ENCODE results near the gene TNFSF9.
"Not testable (repeated sequence)": the region's sequence is repeated elsewhere in the genome, so short reads cannot be mapped to it uniquely, and the experiment has no call there.

Gene TNFSF9

GRCh38 chr19:6531163-6531955, 533 bp downstream of the TNFSF9 start:
- H3K36me3 ChIP-seq (ENCODE audit: control insufficient read depth, insufficient read depth, low read length), result no peaks in the 10 kb centered on the region
- peaks cover 4% of the 10 kb centered on the region for H3K4me1 ChIP-seq (ENCODE audit: control insufficient read depth, insufficient read depth, low read length)
- H3K27me3 ChIP-seq (ENCODE audit: control insufficient read depth, insufficient read depth, low read length), result peaks cover 16% of the 10 kb centered on the region
- no peak overlapping the region for H3K9ac ChIP-seq (ENCODE audit: low read length)
- no peak overlapping the region for H3K27ac ChIP-seq (ENCODE audit: low read depth, low read length)
- H3K4me3 ChIP-seq (ENCODE audit: low read length), result peak overlapping the region; percentile 73

DNA sequence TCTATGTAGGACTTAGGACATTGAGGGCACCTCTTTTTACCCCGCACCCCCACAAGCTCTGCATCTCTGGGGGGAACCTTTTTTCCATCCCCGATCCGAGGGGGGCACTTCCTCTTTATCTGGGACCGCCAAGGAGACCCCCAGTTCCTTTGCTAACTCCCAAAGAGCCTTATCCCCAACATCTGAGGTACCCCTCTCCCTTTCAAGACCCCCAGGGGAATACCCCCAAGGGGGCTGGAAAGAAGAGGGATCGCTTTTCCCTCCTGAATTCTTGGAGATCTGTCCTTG, 1.1 kb downstream of the TNFSF9 start:
- H3K4me1 ChIP-seq (ENCODE audit: control insufficient read depth, insufficient read depth, low read length), result peaks cover 4% of the 10 kb centered on the region
- H3K27me3 ChIP-seq (ENCODE audit: control insufficient read depth, insufficient read depth, low read length), result peaks cover 16% of the 10 kb centered on the region
- H3K4me3 ChIP-seq (ENCODE audit: low read length), result peak overlapping the region; percentile 73
- no peak overlapping the region for H3K9ac ChIP-seq (ENCODE audit: low read length)
- no peaks in the 10 kb centered on the region for H3K36me3 ChIP-seq (ENCODE audit: control insufficient read depth, insufficient read depth, low read length)
- no peak overlapping the region for H3K27ac ChIP-seq (ENCODE audit: low read depth, low read length)

DNA sequence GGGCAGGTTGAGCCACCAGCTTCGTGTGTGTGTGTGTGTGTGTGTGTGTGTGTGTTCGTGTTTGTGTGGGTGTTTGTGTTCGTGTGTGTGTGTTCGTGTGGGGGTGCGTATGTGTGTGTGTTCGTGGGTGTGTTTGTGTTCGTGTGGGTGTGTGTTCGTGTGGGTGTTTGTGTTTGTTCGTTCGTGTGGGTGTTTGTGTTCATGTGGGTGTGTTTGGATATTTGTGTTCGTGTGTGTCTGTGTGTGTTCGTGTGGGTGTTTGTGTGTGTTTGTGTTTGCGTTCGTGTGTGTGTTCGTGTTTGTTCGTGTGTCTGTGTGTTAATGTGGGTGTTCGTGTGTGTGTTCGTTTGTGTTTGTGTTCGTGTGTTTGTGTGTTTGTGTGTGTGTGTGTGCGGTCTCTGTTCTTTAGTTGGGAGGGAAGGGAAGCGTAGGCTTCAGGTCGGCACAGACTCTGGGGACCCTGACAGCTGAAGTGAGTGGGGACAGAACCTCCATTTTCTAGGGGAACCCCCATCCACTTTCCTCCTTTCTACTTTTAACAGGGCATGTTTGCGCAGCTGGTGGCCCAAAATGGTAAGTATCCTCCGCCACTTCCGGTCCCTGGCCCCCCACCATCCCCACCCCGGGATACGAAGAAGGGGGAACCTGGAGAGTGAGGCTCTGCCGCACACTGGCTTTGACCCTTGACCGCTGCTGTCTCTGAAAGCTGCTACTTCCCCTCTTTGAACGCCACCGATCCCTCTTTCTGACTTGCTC, 1.6 kb downstream of the TNFSF9 start:
- Histone ChIP-seq H3K27me3 (ENCODE audit: control insufficient read depth, insufficient read depth, low read length) (peaks cover 16% of the 10 kb centered on the region), H3K36me3 (ENCODE audit: control insufficient read depth, insufficient read depth, low read length) (no peaks in the 10 kb centered on the region), H3K27ac (ENCODE audit: low read depth, low read length) (no peak overlapping the region), H3K4me1 (ENCODE audit: control insufficient read depth, insufficient read depth, low read length) (peaks cover 4% of the 10 kb centered on the region), H3K4me3 (ENCODE audit: low read length) (no peak overlapping the region), H3K9ac (ENCODE audit: low read length) (no peak overlapping the region)

DNA sequence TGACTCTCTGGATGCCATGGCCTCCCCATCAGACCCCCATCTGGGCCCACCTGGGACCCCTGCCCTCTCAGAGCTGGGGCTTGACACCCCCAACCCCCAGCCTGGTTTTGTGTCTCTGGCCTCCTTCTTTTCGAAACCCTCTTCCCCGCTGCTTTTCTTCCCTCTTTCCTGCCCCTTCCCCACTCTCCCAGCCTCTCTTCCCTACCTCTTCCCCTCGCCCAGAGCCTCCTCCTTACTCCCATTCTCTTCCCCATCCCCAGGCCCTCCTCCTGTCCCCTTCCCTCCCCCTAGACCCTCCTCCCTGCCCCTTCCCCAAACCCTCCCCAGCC, 2.1 kb downstream of the TNFSF9 start:
- no peaks in the 10 kb centered on the region for H3K36me3 ChIP-seq (ENCODE audit: control insufficient read depth, insufficient read depth, low read length)
- peaks cover 4% of the 10 kb centered on the region for H3K4me1 ChIP-seq (ENCODE audit: control insufficient read depth, insufficient read depth, low read length)
- no peak overlapping the region for H3K4me3 ChIP-seq (ENCODE audit: low read length)
- H3K27me3 ChIP-seq (ENCODE audit: control insufficient read depth, insufficient read depth, low read length), result peaks cover 16% of the 10 kb centered on the region
- no peak overlapping the region for H3K9ac ChIP-seq (ENCODE audit: low read length)
- no peak overlapping the region for H3K27ac ChIP-seq (ENCODE audit: low read depth, low read length)

DNA sequence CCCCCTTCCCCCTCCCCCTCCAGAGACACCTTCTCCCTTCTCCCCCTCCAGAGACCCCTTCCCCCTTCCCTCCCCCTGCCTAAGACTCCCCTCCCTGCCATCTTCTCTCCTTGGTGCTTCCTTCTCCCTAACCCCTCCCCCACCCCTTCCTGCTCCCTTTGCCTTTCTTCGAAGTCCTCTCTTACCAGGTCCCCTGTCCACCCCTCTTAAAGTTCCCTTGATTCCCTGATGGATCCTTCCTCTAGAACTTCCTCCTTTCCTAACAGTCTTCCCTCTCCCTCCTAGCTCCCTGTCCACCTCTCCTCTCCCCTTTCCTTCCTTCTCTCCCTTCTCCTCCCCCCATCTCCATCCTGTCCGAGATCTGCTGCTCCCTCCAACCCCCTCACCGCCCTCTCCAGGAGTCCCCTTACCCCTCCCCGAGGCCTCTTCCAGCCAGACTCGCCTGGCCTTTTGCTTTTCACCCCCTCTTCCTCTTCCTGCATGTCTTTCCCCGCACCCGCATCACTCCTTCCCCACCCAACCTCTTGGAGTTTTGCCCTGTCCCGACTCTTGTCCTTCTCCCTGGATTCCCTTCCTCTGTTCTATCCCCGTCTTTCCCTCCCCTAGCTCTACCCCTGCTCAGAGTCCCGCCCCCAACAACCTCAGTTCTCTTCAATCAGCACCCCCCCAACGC, 3.1 kb downstream of the TNFSF9 start:
- H3K9ac ChIP-seq (ENCODE audit: low read length), result no peak overlapping the region
- no peak overlapping the region for H3K4me3 ChIP-seq (ENCODE audit: low read length)
- no peak overlapping the region for H3K27ac ChIP-seq (ENCODE audit: low read depth, low read length)
- peaks cover 16% of the 10 kb centered on the region for H3K27me3 ChIP-seq (ENCODE audit: control insufficient read depth, insufficient read depth, low read length)
- peaks cover 4% of the 10 kb centered on the region for H3K4me1 ChIP-seq (ENCODE audit: control insufficient read depth, insufficient read depth, low read length)
- H3K36me3 ChIP-seq (ENCODE audit: control insufficient read depth, insufficient read depth, low read length), result no peaks in the 10 kb centered on the region

DNA sequence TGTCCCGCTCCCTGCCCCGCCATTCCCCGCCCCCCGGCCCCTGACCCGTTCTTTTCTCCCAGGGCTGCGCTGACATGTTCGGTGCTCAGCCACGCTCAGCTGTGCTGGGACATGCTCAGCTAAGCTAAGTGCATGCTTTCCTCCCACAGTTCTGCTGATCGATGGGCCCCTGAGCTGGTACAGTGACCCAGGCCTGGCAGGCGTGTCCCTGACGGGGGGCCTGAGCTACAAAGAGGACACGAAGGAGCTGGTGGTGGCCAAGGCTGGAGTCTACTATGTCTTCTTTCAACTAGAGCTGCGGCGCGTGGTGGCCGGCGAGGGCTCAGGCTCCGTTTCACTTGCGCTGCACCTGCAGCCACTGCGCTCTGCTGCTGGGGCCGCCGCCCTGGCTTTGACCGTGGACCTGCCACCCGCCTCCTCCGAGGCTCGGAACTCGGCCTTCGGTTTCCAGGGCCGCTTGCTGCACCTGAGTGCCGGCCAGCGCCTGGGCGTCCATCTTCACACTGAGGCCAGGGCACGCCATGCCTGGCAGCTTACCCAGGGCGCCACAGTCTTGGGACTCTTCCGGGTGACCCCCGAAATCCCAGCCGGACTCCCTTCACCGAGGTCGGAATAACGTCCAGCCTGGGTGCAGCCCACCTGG, 3.7 kb downstream of the TNFSF9 start:
- H3K4me1 ChIP-seq (ENCODE audit: control insufficient read depth, insufficient read depth, low read length), result peaks cover 4% of the 10 kb centered on the region
- H3K4me3 ChIP-seq (ENCODE audit: low read length), result no peak overlapping the region
- H3K27me3 ChIP-seq (ENCODE audit: control insufficient read depth, insufficient read depth, low read length), result peaks cover 16% of the 10 kb centered on the region
- no peaks in the 10 kb centered on the region for H3K36me3 ChIP-seq (ENCODE audit: control insufficient read depth, insufficient read depth, low read length)
- H3K27ac ChIP-seq (ENCODE audit: low read depth, low read length), result no peak overlapping the region
- no peak overlapping the region for H3K9ac ChIP-seq (ENCODE audit: low read length)

- Histone ChIP-seq H3K9ac (ENCODE audit: low read length) (no peak overlapping the region), H3K27ac (ENCODE audit: low read depth, low read length) (no peak overlapping the region), H3K27me3 (ENCODE audit: control insufficient read depth, insufficient read depth, low read length) (peaks cover 16% of the 10 kb centered on the region), H3K4me1 (ENCODE audit: control insufficient read depth, insufficient read depth, low read length) (no peaks in the 10 kb centered on the region), H3K36me3 (ENCODE audit: control insufficient read depth, insufficient read depth, low read length) (no peaks in the 10 kb centered on the region), H3K4me3 (ENCODE audit: low read length) (no peak overlapping the region)
Observed at GRCh38 chr19:6535558-6536137, 4.8 kb downstream of the TNFSF9 start.

DNA sequence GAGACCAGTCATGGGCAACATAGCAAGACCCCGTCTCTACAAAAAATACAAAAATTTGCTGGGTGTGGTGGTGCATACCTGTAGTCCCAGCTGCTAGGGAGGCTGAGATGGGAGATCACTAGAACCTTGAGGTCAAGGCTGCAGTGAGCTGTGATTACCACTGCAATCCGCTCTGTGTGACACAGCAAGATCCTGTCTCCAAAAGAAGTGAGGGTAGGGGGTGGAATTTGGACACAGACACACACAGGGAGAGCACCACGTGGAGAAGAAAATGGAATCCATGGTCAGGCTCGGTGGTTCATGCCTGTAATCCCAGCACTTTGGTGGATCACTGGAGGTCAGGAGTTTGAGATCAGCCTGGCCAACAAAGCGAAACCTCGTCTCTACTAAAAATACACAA, 8.7 kb downstream of the TNFSF9 start:
- Histone ChIP-seq H3K9ac (ENCODE audit: low read length) (no peak overlapping the region), H3K27me3 (ENCODE audit: control insufficient read depth, insufficient read depth, low read length) (no peaks in the 10 kb centered on the region), H3K36me3 (ENCODE audit: control insufficient read depth, insufficient read depth, low read length) (no peaks in the 10 kb centered on the region), H3K4me1 (ENCODE audit: control insufficient read depth, insufficient read depth, low read length) (no peaks in the 10 kb centered on the region), H3K27ac (ENCODE audit: low read depth, low read length) (no peak overlapping the region), H3K4me3 (ENCODE audit: low read length) (no peak overlapping the region)

DNA sequence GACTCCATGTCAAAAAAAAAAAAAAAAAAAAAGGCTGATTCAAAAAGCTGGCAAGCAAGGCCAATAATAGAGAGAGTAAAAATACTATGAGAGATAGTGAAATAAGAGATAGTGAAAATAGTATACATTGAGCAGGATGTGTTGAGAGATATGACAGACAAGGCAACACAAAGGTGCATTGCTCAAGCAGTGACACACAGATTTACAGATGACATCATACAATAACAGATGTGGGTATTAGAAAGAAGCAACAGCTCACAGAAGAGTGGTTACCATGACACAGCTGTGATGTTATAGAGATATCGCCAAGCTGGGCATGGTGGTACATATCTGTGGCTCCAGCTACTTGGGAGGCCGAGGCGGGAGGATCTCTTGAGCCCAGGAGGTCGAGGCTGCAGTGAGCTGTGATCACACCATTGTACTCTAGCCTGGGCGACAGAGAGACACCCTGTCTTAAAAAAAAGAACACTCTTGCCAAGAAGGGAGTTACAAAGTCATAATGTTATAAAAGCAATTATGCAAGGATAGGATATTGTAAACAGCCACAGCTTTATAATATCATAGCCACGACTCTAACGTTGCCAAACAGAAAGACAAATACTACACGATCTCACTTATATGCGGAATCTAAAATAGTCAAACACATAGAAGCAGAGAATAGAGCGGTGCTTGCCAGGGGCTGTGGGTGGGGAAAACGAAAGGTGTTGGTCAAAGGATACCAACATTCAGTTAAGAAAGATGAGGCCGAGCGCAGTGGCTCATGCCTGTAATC, 10.3 kb downstream of the TNFSF9 start:
- H3K36me3 ChIP-seq (ENCODE audit: control insufficient read depth, insufficient read depth, low read length), result no peaks in the 10 kb centered on the region
- no peaks in the 10 kb centered on the region for H3K4me1 ChIP-seq (ENCODE audit: control insufficient read depth, insufficient read depth, low read length)
- H3K27me3 ChIP-seq (ENCODE audit: control insufficient read depth, insufficient read depth, low read length), result no peaks in the 10 kb centered on the region

DNA sequence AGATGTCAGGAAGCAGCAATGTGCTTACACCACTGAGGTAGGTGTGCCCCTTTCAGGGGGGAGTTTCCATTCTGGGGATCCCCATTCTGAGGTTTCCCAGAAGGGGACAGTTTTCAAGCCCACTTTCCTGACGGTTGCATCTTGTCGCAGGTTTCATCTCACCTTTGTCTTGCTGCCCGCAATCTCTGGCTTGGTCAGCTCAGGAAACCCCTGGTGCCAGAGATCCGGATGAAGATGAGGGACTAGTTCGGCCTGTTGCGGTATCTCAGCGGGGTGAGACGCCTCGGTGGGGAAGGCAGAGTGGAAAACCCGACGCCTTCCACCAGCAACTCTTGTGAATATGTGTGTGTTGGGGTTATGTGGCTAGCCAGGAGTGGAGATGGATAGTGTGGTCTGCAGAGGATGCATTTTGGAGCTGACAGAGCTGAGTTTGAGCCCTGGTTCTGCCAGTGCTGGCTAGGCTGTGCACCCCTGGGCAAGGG, 13.1 kb downstream of the TNFSF9 start:
- no peak overlapping the region for H3K4me3 ChIP-seq (ENCODE audit: low read length)
- no peak overlapping the region for H3K27ac ChIP-seq (ENCODE audit: low read depth, low read length)
- no peak overlapping the region for H3K9ac ChIP-seq (ENCODE audit: low read length)
- H3K27me3 ChIP-seq (ENCODE audit: control insufficient read depth, insufficient read depth, low read length), result no peaks in the 10 kb centered on the region
- H3K36me3 ChIP-seq (ENCODE audit: control insufficient read depth, insufficient read depth, low read length), result no peaks in the 10 kb centered on the region
- no peaks in the 10 kb centered on the region for H3K4me1 ChIP-seq (ENCODE audit: control insufficient read depth, insufficient read depth, low read length)

More for the DNA sequence above, 10.3 kb downstream of the TNFSF9 start:
- Histone ChIP-seq H3K27ac (ENCODE audit: low read depth, low read length) (no peak overlapping the region), H3K9ac (ENCODE audit: low read length) (no peak overlapping the region), H3K4me3 (ENCODE audit: low read length) (no peak overlapping the region)

- not testable (repeated sequence) for H3K36me3 ChIP-seq (ENCODE audit: control insufficient read depth, insufficient read depth, low read length); H3K27me3 ChIP-seq (ENCODE audit: control insufficient read depth, insufficient read depth, low read length); H3K9ac ChIP-seq (ENCODE audit: low read length); H3K27ac ChIP-seq (ENCODE audit: low read depth, low read length); H3K4me1 ChIP-seq (ENCODE audit: control insufficient read depth, insufficient read depth, low read length); H3K4me3 ChIP-seq (ENCODE audit: low read length)
Observed at GRCh38 chr19:6550679-6551078, 19.9 kb downstream of the TNFSF9 start.

Measured in rectal smooth muscle tissue (tissue), 1 donor.